Thoracic aorta endothelial cell (primary cell): ENCODE measurements around the gene TP53RK. TPM values are rescaled to one million over a fixed set of nuclear protein-coding genes. Genes with fewer than 3 reads are reported as not detected.

Experiments used
- total RNA-seq: library from RNA; depleted of rRNA; stranded (reverse); fragments of >200 nt; gene quantifications from 2 replicates; pipeline ENCODE4 v1.2.3, GENCODE V29; 2012

The TP53RK gene
- 17.4 and 21.7 TPM in 2 replicates for total RNA-seq

DNA sequence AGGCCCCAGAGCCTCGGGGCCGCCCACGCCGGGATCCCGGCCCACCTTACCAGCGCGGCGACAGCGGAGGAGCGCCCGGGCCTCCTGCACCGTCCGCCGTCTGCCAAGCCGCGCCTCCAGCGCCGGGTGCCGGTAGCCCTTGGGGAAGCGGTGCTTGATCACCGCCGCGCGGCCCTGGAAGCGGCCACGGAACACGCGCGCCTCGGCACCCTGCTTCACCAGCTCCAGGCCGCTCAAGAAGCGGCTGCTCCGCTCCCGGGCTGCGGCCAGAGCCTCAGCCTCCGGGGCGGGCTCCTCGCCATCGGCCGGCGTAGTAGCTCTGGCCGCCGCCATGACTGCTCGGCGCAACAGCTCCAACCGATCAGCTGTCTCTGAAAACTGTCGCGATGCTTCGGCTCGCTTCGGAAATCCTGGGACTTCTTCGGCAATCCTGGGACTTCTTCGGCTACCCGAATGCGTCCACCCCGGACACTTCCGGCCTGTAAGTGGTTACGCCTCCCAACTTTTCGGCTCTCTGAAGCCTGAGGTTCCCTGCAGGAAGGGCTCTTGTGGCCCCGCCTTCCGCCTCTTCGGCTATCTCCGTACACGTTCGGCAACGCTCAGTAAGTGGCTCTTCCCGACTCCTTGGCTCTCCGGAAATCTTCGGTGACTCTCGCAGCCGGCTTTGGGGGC lies at the start of gene TP53RK:
Gene TP53RK (minus strand): TSS at position 363 of the 672 bp plus-strand sequence. CDS start 30 bp downstream, at position 333.

DNA sequence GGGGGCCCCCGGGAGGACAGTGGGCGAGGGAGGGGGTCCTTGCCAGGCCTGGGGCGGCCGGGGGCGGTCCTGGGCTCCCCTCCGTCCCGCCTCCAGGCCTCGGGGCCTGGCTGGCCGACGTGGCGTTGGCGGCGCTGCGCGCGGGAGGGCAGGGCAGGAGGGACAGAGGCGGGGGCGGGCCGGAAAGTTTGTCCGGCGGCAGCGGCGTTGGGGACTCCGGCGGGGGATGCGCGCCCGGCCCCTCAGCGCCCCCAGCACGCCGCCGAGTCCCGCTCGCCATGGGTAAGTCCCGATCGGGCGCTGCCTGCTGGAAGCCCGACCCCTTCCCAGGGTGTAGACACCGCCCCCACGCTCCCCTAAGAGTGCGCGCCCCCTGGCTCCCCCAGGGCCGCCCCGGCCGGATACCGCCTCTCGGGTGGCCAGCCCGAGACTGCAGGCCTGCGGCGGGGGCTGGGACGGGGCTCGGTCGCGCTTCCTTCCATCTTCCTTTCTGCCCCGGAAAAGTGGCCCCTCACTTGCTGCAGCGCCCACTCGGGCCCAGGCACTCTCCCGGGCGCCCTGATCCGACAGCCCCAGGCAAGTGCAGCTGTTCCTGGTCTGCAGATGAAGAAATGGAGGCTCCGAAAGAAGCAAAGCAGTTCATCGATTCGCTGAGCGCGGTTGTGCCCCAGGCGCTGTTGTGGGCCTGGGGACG lies 20.4 kb upstream of the TP53RK start, which contains the start of gene SLC2A10:
Gene SLC2A10 (plus strand): TSS at position 191 of the 694 bp plus-strand sequence. CDS start 88 bp downstream, at position 279.

DNA sequence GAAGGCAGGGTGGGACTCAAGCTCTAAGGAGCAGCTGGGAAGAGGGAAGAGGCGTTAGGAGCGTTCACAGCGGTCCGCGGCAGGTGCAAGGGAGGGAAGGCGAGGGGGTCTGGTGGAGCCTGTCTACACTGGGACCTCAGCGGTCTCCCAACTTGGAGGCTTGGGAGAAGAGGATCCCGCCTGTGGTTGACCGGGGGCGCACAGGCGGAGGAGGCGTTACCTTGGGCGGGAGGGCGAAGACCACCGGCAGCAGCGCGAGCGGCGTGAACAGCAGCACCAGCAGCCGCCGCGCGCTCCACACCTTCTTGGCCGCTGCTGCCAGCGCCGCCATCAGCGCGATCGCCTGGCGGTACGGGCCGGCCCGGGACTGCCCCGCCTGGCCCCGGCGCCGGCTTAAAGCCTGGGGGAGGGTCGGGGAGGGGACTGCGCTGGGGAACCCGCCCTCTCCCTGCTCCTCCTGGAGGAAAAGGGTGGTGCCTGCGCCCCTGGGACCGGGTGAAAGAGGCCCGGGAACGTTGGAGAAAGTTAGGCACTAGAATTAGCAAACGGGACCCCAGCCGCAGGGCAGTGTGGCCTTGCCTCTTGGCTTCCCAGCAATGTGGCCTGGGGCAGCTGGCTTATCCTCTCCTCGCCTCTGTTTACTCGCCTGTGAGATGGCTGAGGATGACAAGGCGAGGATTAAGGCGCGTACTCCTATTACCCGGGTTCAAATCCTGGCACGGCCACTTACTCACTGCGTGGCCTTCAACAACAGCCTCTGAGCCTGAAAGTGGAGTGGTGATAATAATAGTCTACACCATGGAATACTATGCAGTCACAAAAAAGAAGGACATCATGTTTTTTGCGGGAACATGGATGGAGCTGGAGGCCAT lies 37.9 kb downstream of the TP53RK start, which contains the start of gene SLC13A3:
Gene SLC13A3 (minus strand): TSS at position 369 of the 872 bp plus-strand sequence. CDS start 38 bp downstream, at position 331.

Other genes with a start within 250 kb of the TP53RK start
- 0.13 and 0.14 TPM in 2 replicates for gene ZNF334, start 175.9 kb downstream of the TP53RK start, total RNA-seq
- gene OCSTAMP, start 138.8 kb downstream of the TP53RK start, total RNA-seq: not detected in 2 replicates
- 0.40 and 0.43 TPM in 2 replicates for gene SLC13A3, start 38.0 kb downstream of the TP53RK start, total RNA-seq
- gene SLC2A10, start 20.2 kb upstream of the TP53RK start, total RNA-seq: 4.5 and 9.3 TPM in 2 replicates
- not detected in 2 replicates for gene EYA2, start 205.4 kb upstream of the TP53RK start, total RNA-seq